Measurements from ENCODE around the gene SNX20.

The SNX20 gene

DNA sequence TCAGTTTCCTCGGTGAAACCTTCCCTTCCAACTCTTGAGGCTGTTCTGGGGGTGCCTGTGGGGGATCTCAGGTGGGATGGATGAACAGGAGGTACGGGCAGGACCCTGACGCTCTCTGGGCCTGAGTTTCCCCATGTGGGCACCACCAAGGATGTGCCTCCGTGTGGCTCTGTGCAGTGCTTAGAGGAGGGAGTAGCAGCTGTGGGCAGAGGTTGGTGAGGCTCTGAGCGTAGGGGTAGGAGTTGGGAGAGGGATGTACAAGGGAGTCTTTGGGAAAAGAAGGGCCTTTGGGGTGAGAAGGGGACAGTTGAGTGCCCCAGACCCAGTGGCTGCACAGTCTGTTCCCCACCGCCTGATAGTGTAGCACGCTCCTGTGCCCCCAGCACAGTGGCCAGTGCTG lies 59.1 kb downstream of the SNX20 start:
- no peak for TF ChIP-seq EP300 (IDR thresholded peaks at IDR 0.05; ENCODE audit: borderline replicate concordance)
- no peak for TF ChIP-seq ZBTB7A (IDR thresholded peaks at IDR 0.05; ENCODE audit: low read depth)
- TF ChIP-seq RAD21 (IDR thresholded peaks at IDR 0.05; ENCODE audit: low read depth): no peak
- TF ChIP-seq, protein P1, sequence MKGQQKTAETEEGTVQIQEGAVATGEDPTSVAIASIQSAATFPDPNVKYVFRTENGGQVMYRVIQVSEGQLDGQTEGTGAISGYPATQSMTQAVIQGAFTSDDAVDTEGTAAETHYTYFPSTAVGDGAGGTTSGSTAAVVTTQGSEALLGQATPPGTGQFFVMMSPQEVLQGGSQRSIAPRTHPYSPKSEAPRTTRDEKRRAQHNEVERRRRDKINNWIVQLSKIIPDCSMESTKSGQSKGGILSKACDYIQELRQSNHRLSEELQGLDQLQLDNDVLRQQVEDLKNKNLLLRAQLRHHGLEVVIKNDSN (IDR thresholded peaks at IDR 0.05): no peak
- TF ChIP-seq FOXM1 (IDR thresholded peaks at IDR 0.05; ENCODE audit: borderline replicate concordance, low read depth): no peak
- TF ChIP-seq REST (IDR thresholded peaks at IDR 0.05; ENCODE audit: low read depth): no peak
- no peak for TF ChIP-seq EGR1 (IDR thresholded peaks at IDR 0.05)
- TF ChIP-seq NFIC (IDR thresholded peaks at IDR 0.05): no peak
- TF ChIP-seq MAX (IDR thresholded peaks at IDR 0.05): no peak
- no peak for TF ChIP-seq TEAD4 (IDR thresholded peaks at IDR 0.05)
- no peak for TF ChIP-seq TAF1 (IDR thresholded peaks at IDR 0.05; ENCODE audit: low read depth)
- no peak for TF ChIP-seq TCF12 (IDR thresholded peaks at IDR 0.05; ENCODE audit: low read depth)
- TF ChIP-seq CEBPB (IDR thresholded peaks at IDR 0.05): no peak
- no peak for TF ChIP-seq CREB1 (IDR thresholded peaks at IDR 0.05; ENCODE audit: low read depth)
- no peak for TF ChIP-seq YY1 (IDR thresholded peaks at IDR 0.05; ENCODE audit: low read depth)
